K562 (cell line): ENCODE measurements around the gene ZFP28. TPM values are rescaled to one million over a fixed set of nuclear protein-coding genes. Genes with fewer than 3 reads are reported as not detected.

Experiments used
- CTBP1 ChIP-seq: fragments of 450-650 bp; IDR thresholded peaks from 2 replicates; pipeline ENCODE4 v1.6.1; 2016; ENCODE audit warnings: borderline replicate concordance
- KAT2B ChIP-seq: IDR thresholded peaks from one replicate; pipeline ENCODE4 v1.6.1; 2012; ENCODE audit warnings: low read depth, mild to moderate bottlenecking, control low read depth, inconsistent platforms, low read length, moderate library complexity
- TCF7 ChIP-seq: sonication (generic); IDR thresholded peaks from 2 replicates; pipeline ENCODE4 v1.6.1; 2016; ENCODE audit warnings: antibody characterized with exemption, borderline replicate concordance
- TEAD2 ChIP-seq: fragments of 450-650 bp; IDR thresholded peaks from 2 replicates; pipeline ENCODE4 v1.6.1; 2016; ENCODE audit warnings: missing genetic modification characterization, control low read depth, missing compliant biosample characterization
- U2AF2 ChIP-seq: fragments of 200-400 bp; formaldehyde crosslinking; optimal IDR thresholded peaks from 2 replicates; pipeline ENCODE3; 2017; ENCODE audit warnings: low read depth, mild to moderate bottlenecking, low read length
- ZNF696 ChIP-seq: fragments of 250-450 bp; sonication (Bioruptor Pico); conservative IDR thresholded peaks from 2 replicates; pipeline ENCODE4 v1.4.0; 2020; ENCODE audit warnings: mild to moderate bottlenecking, moderate library complexity
- ZNF740 ChIP-seq, 3 experiments: fragments of 200-800 bp in 1 of 3; sonication (Bioruptor generic) in 1 of 3; sonication (generic) in 1 of 3; formaldehyde crosslinking in 1 of 3; IDR thresholded peaks; 2 replicates each; pipeline versions ENCODE4 v1.6.1 to v1.8.0; 2016 to 2022; ENCODE audit warnings: mild to moderate bottlenecking in 2 of 3, missing compliant biosample characterization in 2 of 3, missing genetic modification characterization in 2 of 3, missing genetic modification reagents in 1 of 3
- ZSCAN29 ChIP-seq: fragments of 450-650 bp; IDR thresholded peaks from 2 replicates; pipeline ENCODE4 v1.6.1; 2017
- polyA plus RNA-seq, 8 experiments: library from polyadenylated mRNA; depleted of rRNA in 4 of 8; stranded (reverse) in 5 of 8; unstranded in 3 of 8; fragments of >200 nt; fragmentation: Nextera tagmentation in 2 of 8; fragmentation: Illumina TruSeq in 1 of 8; extraction: Ambion mirVana in 2 of 8; extraction: Trizol in 1 of 8; gene quantifications; 2 replicates each; pipeline versions ENCODE4 v1.2.1 to v1.2.3, GENCODE V29; 2011 to 2014; ENCODE audit warnings: inconsistent platforms in 1 of 8, missing spikeins in 1 of 8
- total RNA-seq, 7 experiments: library from RNA; depleted of rRNA in 6 of 7; stranded (reverse); fragments of >200 nt in 6 of 7; fragmentation: Illumina TruSeq in 2 of 7; extraction: Trizol in 2 of 7; gene quantifications; 2 replicates each; pipeline versions ENCODE4 v1.2.1 to v1.2.3, GENCODE V29; 2011 to 2021; ENCODE audit warnings: low replicate concordance in 1 of 7
- TF ChIP-seq, protein P1 (sequence below): sonication (generic); formaldehyde crosslinking; IDR thresholded peaks from 2 replicates; pipeline ENCODE4 v1.8.0; 2022; ENCODE audit warnings: missing genetic modification reagents, mild to moderate bottlenecking, moderate library complexity, borderline replicate concordance
- TF ChIP-seq, protein P2 (sequence below): sonication (generic); formaldehyde crosslinking; IDR thresholded peaks from 2 replicates; pipeline ENCODE4 v1.9.0; 2022; ENCODE audit warnings: mild to moderate bottlenecking, missing genetic modification reagents

The ZFP28 gene
- total and polyA plus RNA-seq, 9 of the 15 experiments (the other 6 are each of a cell fraction or from before 2014, with no cell fraction given): 0.01 to 0.04 TPM; not detected in 7

DNA sequence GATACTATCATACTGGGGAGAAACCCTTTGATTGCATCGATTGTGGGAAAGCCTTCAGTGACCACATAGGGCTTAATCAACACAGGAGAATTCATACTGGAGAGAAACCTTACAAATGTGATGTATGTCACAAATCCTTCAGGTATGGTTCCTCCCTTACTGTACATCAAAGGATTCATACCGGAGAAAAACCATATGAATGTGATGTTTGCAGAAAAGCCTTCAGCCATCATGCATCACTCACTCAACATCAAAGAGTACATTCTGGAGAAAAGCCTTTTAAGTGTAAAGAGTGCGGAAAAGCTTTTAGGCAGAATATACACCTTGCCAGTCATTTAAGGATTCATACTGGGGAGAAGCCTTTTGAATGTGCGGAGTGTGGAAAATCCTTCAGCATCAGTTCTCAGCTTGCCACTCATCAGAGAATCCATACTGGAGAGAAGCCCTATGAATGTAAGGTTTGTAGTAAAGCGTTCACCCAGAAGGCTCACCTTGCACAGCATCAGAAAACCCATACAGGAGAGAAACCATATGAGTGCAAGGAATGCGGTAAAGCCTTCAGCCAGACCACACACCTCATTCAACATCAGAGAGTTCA, 15.6 kb downstream of the ZFP28 start (continued):
- no peak for TF ChIP-seq ZNF696 (CRISPR knock-in tag)
- no peak for TF ChIP-seq KAT2B
- TF ChIP-seq ZNF740 (CRISPR knock-in tag; IDR thresholded peaks at IDR 0.05): no peak
- no peak for TF ChIP-seq ZNF740 (tag; IDR thresholded peaks at IDR 0.05)
- no peak for TF ChIP-seq TCF7
- TF ChIP-seq U2AF2: no peak
- TF ChIP-seq, protein P1, sequence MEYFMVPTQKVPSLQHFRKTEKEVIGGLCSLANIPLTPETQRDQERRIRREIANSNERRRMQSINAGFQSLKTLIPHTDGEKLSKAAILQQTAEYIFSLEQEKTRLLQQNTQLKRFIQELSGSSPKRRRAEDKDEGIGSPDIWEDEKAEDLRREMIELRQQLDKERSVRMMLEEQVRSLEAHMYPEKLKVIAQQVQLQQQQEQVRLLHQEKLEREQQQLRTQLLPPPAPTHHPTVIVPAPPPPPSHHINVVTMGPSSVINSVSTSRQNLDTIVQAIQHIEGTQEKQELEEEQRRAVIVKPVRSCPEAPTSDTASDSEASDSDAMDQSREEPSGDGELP: no peak
- no peak for TF ChIP-seq TEAD2 (tag)
- no peak for TF ChIP-seq CTBP1
- TF ChIP-seq, protein P2, sequence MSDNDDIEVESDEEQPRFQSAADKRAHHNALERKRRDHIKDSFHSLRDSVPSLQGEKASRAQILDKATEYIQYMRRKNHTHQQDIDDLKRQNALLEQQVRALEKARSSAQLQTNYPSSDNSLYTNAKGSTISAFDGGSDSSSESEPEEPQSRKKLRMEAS (CRISPR knock-in tag): no peak
- no peak for TF ChIP-seq ZSCAN29
